ENCODE data around the gene ATP10D.

DNA sequence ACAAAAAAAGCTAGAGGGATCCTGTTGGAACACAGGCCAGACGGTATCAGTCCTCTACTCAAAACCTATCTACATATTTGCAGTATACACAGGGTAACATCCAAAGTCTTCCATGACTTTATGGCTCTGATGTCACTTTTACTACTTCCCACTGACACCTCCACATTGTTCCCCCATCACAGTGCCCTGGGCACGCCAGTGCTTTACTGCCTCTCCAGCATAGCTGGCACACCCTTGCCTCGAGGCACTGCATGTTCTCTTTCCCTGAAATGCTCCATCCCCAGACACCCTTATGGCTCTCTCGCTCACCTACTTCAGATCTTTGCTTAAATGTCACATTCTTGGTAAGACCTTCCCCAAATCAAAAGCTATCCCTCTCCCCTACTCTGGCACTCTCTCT is 6.3 kb upstream of the ATP10D start:
- TF ChIP-seq EGR1 (IDR thresholded peaks at IDR 0.05; ENCODE audit: low read depth) = no peak
- TF ChIP-seq, protein P1, sequence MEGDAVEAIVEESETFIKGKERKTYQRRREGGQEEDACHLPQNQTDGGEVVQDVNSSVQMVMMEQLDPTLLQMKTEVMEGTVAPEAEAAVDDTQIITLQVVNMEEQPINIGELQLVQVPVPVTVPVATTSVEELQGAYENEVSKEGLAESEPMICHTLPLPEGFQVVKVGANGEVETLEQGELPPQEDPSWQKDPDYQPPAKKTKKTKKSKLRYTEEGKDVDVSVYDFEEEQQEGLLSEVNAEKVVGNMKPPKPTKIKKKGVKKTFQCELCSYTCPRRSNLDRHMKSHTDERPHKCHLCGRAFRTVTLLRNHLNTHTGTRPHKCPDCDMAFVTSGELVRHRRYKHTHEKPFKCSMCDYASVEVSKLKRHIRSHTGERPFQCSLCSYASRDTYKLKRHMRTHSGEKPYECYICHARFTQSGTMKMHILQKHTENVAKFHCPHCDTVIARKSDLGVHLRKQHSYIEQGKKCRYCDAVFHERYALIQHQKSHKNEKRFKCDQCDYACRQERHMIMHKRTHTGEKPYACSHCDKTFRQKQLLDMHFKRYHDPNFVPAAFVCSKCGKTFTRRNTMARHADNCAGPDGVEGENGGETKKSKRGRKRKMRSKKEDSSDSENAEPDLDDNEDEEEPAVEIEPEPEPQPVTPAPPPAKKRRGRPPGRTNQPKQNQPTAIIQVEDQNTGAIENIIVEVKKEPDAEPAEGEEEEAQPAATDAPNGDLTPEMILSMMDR (IDR thresholded peaks at IDR 0.05 in 2 of 3, conservative IDR thresholded peaks at IDR 0.05 in 1 of 3; ENCODE audit: borderline replicate concordance in 1 of 3, insufficient read depth in 1 of 3, low read depth in 2 of 3, low read length in 2 of 3) = no peak
- no peak for TF ChIP-seq EZH2 (IDR thresholded peaks at IDR 0.05)
- TF ChIP-seq SIN3A (IDR thresholded peaks at IDR 0.05; ENCODE audit: low read depth) = no peak
- no peak for TF ChIP-seq CEBPB (IDR thresholded peaks at IDR 0.05; ENCODE audit: low read depth)
- TF ChIP-seq ZFX (IDR thresholded peaks at IDR 0.05) = no peak
- no peak for TF ChIP-seq POLR2AphosphoS5 (IDR thresholded peaks at IDR 0.05; ENCODE audit: low read depth, low read length)
- no peak for TF ChIP-seq ELF1 (IDR thresholded peaks at IDR 0.05; ENCODE audit: borderline replicate concordance, low read depth)
- TF ChIP-seq POLR2A (IDR thresholded peaks at IDR 0.05; ENCODE audit: borderline replicate concordance, extremely low read depth, insufficient read depth, insufficient read length) = no peak
- no peak for TF ChIP-seq JUND (IDR thresholded peaks at IDR 0.05)
- TF ChIP-seq, protein P2, sequence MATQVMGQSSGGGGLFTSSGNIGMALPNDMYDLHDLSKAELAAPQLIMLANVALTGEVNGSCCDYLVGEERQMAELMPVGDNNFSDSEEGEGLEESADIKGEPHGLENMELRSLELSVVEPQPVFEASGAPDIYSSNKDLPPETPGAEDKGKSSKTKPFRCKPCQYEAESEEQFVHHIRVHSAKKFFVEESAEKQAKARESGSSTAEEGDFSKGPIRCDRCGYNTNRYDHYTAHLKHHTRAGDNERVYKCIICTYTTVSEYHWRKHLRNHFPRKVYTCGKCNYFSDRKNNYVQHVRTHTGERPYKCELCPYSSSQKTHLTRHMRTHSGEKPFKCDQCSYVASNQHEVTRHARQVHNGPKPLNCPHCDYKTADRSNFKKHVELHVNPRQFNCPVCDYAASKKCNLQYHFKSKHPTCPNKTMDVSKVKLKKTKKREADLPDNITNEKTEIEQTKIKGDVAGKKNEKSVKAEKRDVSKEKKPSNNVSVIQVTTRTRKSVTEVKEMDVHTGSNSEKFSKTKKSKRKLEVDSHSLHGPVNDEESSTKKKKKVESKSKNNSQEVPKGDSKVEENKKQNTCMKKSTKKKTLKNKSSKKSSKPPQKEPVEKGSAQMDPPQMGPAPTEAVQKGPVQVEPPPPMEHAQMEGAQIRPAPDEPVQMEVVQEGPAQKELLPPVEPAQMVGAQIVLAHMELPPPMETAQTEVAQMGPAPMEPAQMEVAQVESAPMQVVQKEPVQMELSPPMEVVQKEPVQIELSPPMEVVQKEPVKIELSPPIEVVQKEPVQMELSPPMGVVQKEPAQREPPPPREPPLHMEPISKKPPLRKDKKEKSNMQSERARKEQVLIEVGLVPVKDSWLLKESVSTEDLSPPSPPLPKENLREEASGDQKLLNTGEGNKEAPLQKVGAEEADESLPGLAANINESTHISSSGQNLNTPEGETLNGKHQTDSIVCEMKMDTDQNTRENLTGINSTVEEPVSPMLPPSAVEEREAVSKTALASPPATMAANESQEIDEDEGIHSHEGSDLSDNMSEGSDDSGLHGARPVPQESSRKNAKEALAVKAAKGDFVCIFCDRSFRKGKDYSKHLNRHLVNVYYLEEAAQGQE (IDR thresholded peaks at IDR 0.05; ENCODE audit: low read depth) = no peak
- TF ChIP-seq SP1 (IDR thresholded peaks at IDR 0.05; ENCODE audit: low read depth) = no peak

Measured in HCT116 (cell line).